Left kidney (tissue), 1 donor: ENCODE results near the gene IL17REL. TPM values are rescaled to one million over a fixed set of nuclear protein-coding genes. Genes with fewer than 3 reads are reported as not detected.

Experiments used
- polyA plus RNA-seq: library from polyadenylated mRNA; unstranded; fragments of 120-200 nt; gene quantifications from one replicate; pipeline ENCODE4 v1.2.1, GENCODE V29; 2013; ENCODE audit not compliant: insufficient read length

IL17REL gene
- polyA plus RNA-seq, 1 donor = 0.08 TPM

Other genes starting within 250 kb of the IL17REL start
- 37.1 TPM for gene BRD1, start 184.9 kb downstream of the IL17REL start, polyA plus RNA-seq
- 18.0 TPM for gene ZBED4, start 158.9 kb downstream of the IL17REL start, polyA plus RNA-seq
- 24.1 TPM for gene ALG12, start 94.3 kb downstream of the IL17REL start, polyA plus RNA-seq
- 24.9 TPM for gene CRELD2, start 94.1 kb downstream of the IL17REL start, polyA plus RNA-seq
- gene PIM3, start 52.0 kb downstream of the IL17REL start, polyA plus RNA-seq = 12.3 TPM
- gene TTLL8, start 45.5 kb upstream of the IL17REL start, polyA plus RNA-seq = not detected
- gene MLC1, start 72.7 kb upstream of the IL17REL start, polyA plus RNA-seq = 0.88 TPM
- gene MOV10L1, start 77.2 kb upstream of the IL17REL start, polyA plus RNA-seq = 1.2 TPM
- 1.3 TPM for gene PANX2, start 158.0 kb upstream of the IL17REL start, polyA plus RNA-seq
- gene TRABD, start 173.1 kb upstream of the IL17REL start, polyA plus RNA-seq = 20.7 TPM
- gene SELENOO, start 188.2 kb upstream of the IL17REL start, polyA plus RNA-seq = 20.6 TPM
- 39.5 TPM for gene TUBGCP6, start 232.3 kb upstream of the IL17REL start, polyA plus RNA-seq
- 21.7 TPM for gene HDAC10, start 238.5 kb upstream of the IL17REL start, polyA plus RNA-seq
- gene MAPK12, start 248.9 kb upstream of the IL17REL start, polyA plus RNA-seq = 10.5 TPM